ENCODE measurements around the gene ADAT3.

DNA sequence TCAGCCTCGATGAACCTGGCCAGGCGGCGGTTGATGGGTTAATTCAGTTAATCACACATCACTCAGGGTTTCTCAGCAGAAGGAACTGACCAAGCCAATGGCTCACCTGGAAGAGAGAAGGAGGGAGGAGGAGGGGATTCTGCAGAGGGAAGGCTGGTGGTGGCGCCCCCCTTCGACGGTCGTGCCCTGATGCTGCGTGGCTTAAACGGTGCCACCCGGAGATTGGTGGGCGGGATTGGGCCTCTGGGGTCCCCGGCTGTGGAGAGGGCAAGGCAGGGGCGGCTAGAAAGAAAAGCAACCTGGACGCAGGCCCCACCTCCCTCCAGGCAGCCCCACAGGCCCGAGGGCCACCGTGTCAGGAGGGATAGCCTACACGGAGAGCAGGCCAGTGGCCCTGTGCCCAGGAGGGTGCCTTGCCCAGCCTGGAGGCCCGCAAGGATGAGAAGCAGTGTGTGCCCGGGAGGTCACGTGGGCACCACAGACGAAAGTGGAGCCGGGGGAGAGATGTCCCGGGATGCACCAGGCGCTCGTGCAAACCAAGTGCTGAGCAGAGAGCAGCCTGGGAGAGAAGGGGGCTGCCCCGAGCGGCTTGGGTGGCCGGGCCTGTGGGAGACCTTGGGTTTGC, 51.8 kb downstream of the ADAT3 start:
- no peak for TF ChIP-seq EZH2phosphoT487 (IDR thresholded peaks at IDR 0.05)
- TF ChIP-seq, protein P1, sequence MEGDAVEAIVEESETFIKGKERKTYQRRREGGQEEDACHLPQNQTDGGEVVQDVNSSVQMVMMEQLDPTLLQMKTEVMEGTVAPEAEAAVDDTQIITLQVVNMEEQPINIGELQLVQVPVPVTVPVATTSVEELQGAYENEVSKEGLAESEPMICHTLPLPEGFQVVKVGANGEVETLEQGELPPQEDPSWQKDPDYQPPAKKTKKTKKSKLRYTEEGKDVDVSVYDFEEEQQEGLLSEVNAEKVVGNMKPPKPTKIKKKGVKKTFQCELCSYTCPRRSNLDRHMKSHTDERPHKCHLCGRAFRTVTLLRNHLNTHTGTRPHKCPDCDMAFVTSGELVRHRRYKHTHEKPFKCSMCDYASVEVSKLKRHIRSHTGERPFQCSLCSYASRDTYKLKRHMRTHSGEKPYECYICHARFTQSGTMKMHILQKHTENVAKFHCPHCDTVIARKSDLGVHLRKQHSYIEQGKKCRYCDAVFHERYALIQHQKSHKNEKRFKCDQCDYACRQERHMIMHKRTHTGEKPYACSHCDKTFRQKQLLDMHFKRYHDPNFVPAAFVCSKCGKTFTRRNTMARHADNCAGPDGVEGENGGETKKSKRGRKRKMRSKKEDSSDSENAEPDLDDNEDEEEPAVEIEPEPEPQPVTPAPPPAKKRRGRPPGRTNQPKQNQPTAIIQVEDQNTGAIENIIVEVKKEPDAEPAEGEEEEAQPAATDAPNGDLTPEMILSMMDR (IDR thresholded peaks at IDR 0.05), result peak; percentile 34
- no peak for TF ChIP-seq EZH2 (IDR thresholded peaks at IDR 0.05)
